Omental fat pad (tissue), 4 donors: Measurements from ENCODE around the gene DRGX. TPM values are rescaled to one million over a fixed set of nuclear protein-coding genes. Genes with fewer than 3 reads are reported as not detected.

Source experiments
- ATAC-seq: fragments of 150-250 bp; one replicate; pipeline ENCODE4 v1.9.1; 2016; ENCODE audit warnings: mild to moderate bottlenecking, moderate library complexity; ENCODE audit not compliant: low FRiP score
- DNase-seq: peaks from one replicate; pipeline ENCODE4 v3.0.0-alpha.2; 2019; ENCODE audit warnings: low spot score
- CTCF ChIP-seq, 3 donors: fragments of 450-650 bp; IDR thresholded peaks; one replicate each; pipeline ENCODE4 v1.5.1; 2016 to 2017; ENCODE audit warnings: antibody characterized with exemption in 3 of 3, mild to moderate bottlenecking in 3 of 3, moderate library complexity in 2 of 3
- total RNA-seq, 4 donors: library from RNA; depleted of rRNA; stranded (reverse); fragments of >200 nt; gene quantifications; one replicate each; pipeline ENCODE4 v1.1.0, GENCODE V29; 2016

The DRGX gene
- total RNA-seq, 4 donors from 2014 or later = not detected

- no peak for TF ChIP-seq CTCF (IDR thresholded peaks at IDR 0.05)
- DNase-seq = no peak
- no peak for ATAC-seq
Measured at GRCh38 chr10:49368256-49368655, 27.6 kb downstream of the DRGX start.

- no peak for TF ChIP-seq CTCF (IDR thresholded peaks at IDR 0.05)
- ATAC-seq (no peak), DNase-seq (no peak)
Measured at GRCh38 chr10:49367600-49367999, 28.3 kb downstream of the DRGX start.

GRCh38 chr10:49366460-49366859 lies 29.4 kb downstream of the DRGX start:
- TF ChIP-seq CTCF (IDR thresholded peaks at IDR 0.05) = no peak
- DNase-seq (no peak), ATAC-seq (no peak)

GRCh38 chr10:49365675-49366415 lies 30.0 kb downstream of the DRGX start:
- DNase-seq = no peak
- no peak for ATAC-seq
- no peak for TF ChIP-seq CTCF (IDR thresholded peaks at IDR 0.05)

- ATAC-seq = no peak
- no peak for DNase-seq
Measured at GRCh38 chr10:49365275-49365674, 30.6 kb downstream of the DRGX start.

GRCh38 chr10:49364747-49365146 lies 31.1 kb downstream of the DRGX start:
- no peak for TF ChIP-seq CTCF (IDR thresholded peaks at IDR 0.05)
- DNase-seq (no peak), ATAC-seq (no peak)

More at GRCh38 chr10:49365275-49365674, 30.6 kb downstream of the DRGX start:
- no peak for TF ChIP-seq CTCF (IDR thresholded peaks at IDR 0.05)

- DNase-seq (no peak), ATAC-seq (no peak)
- TF ChIP-seq CTCF (IDR thresholded peaks at IDR 0.05) = no peak
Measured at GRCh38 chr10:49364051-49364450, 31.8 kb downstream of the DRGX start.
